NCI-H2029 treated with DMSO at 0.1 percent for 48 hours (cell line): ENCODE results near the gene CENPB.
"Not testable (repeated sequence)": the region's sequence is repeated elsewhere in the genome, so short reads cannot be mapped to it uniquely, and the experiment has no call there.

Source experiments
- DNase-seq: peaks from one replicate; lab custom pipeline; 2025; lab: John Stamatoyannopoulos, UW

CENPB gene

GRCh38 chr20:3786665-3787323 is at the start of gene CENPB:
Gene CENPB (minus strand): TSS chr20:3786740. CDS start chr20:3786483, 257 bp downstream.
- DNase-seq = peak; percentile 43

DNA sequence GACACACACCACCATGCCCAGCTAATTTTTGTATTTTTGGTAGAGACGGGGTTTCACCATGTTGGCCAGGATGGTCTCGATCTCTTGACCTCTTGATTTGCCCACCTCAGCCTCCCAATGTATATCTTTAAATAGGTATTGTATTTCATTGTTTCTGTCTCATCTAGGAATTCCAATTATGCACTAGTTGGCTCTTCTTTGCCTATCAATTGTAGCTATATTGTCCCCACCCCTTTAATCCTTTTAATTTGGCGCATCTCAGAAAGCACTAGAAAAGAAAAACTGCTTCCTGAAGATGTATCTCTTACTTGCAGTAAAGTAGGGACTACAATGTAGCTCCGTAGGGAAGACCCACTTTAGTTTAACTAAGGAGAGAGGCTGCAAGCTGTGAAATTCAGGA is 49.6 kb upstream of the CENPB start:
- no peak for DNase-seq

DNA sequence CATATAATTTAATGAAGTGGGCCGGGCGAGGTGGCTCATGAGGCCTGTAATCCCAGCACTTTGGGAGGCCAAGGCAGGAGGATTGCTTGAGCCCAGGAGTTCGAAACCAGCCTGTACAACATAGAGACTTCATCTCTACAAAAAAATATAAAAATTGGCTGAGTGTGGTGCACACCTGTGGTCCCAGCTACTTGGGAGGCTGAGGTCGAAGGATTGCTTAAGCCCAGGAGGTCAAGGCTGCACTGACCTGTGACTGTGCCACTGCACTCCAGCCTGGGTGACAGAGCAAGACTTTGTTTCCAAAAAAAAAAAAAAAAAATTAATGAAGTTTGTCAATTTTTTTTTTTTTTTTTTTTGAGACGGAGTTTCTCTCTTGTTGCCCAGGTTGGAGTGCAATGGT is 43.4 kb upstream of the CENPB start:
- DNase-seq = not testable (repeated sequence)

GRCh38 chr20:3828798-3829197 is 42.3 kb upstream of the CENPB start:
- no peak for DNase-seq

DNA sequence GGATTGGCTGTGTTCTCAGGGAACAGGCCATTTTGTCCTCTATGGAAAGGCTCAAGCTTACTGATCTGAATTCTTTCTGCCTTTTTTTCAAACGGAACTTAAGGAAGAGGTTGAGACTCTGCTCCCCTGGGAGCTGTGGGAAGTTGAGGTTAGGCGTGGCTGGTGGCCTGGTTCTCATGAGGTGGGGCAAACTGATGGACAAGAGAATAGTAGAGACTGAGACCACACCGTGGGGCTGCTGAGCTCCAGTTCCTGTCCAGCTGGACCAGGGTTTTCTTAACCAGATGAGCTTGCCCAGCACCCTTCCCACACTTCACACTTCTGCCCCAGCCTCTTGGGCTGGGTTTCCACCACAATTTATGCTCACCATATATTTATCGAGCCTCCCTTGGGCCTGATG is 39.9 kb upstream of the CENPB start:
- no peak for DNase-seq

GRCh38 chr20:3825526-3825925 is 39.0 kb upstream of the CENPB start:
- no peak for DNase-seq

DNA sequence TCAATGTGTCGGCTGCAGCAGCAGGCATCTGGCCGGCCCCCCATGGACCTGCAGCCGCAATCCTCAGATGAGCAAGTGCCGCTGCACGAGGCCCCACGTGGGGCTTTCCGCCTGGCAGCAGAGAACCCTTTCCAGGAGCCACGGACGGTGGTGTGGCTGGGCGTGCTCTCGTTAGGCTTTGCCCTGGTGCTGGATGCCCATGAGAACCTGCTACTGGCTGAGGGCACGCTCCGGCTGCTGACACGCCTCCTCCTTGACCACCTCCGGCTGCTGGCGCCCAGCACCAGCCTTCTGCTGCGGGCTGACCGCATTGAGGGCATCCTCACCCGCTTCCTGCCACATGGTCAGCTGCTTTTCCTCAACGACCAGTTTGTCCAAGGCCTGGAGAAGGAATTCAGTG is 37.3 kb upstream of the CENPB start:
- DNase-seq = no peak

DNA sequence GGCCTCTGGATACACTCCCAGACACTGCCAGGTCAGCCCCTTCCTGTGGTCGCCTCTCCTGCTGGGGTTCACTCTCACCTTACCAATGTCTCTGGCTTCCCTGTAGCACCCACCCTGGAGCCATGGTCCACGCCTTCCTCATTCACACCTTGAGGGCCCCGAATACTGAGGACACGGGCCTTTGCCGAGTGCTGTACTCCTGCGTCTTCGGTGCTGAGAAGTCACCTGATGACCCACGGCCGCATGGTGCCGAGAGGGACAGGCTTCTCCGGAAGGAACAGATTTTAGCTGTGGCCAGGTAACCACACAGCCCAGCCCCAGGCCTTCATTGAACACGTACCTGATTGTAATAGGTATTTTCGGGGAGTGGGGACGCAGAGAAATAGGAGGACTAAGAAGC is 35.5 kb upstream of the CENPB start:
- no peak for DNase-seq

GRCh38 chr20:3820901-3821727 is 34.6 kb upstream of the CENPB start:
- DNase-seq = no peak

DNA sequence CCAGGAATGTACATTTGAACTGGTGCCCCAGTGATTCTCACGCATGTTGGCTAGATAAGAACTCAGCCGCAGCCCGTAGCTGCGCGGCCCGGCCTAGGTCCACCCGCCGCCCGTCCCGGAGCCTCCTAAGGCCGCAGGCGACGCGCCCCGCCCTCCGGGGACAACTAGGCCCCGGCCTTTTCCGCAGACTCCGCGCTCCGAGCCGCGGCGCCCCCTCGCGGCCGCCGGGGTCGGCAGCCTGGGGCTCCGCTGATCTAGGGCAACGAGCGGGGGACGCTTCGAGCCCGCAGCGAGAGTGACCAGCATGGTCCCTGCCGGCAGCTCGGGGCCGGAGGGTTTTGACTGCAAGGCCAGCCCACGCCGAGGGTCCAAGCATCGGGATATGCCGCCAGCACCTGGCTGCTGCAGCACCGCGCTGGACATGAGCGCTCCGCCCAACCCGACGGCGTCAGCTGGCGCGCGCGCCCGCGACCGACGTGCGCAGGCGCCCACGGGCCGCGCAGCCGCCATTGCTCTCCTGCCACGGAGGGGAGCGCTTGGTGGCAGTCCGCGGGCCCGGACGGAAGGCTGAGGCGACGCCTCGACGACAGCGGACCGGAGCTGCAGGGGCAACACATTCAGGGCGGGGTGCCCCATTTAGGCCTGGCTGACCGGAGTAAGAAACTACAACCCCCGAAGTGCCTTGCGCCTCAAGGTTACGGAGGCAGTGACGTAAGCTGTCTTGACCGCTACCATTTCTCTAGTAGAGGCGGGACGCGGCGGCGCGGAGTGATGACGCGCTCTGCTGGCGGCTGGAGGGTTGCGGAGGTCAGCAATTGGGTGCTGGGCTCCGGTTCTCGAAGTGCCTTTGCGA is 33.7 kb upstream of the CENPB start, which contains the start of gene AP5S1:
Gene AP5S1, plus strand, starts transcription at position 500 of the 853 bp plus-strand sequence. CDS start 1,571 bp downstream, outside the sequence.
- peak; percentile 76 for DNase-seq

DNA sequence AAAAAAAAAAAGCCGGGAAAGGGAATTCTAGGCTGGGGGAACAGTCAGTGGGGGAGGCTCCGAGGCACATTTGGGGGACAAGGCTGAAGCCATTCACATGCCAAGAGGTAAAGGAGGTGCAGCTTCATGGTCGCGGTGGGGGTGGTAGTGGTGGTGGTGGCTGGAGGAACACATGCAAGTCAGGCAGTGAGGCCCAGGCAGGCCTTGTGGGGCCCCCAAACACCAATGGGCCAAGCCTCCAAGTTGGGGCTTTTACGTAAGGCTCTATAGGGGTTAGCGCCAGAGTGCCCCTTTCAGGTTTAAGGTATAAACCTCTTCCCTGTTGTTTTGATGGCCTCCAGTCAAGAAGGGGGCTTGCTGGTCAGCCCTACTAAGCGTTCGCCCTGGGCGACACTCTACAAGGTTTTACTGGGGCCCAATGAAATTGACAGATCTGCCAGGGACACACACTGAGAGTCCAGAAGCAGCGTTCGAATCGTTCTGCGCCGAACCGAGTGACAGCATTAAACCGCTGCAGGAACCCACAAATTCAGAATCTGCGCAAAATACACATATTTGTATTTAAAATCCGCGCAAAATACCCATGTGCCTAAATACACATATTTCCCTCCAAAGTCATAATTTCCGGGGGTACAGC is 33.0 kb upstream of the CENPB start:
- no peak for DNase-seq

DNA sequence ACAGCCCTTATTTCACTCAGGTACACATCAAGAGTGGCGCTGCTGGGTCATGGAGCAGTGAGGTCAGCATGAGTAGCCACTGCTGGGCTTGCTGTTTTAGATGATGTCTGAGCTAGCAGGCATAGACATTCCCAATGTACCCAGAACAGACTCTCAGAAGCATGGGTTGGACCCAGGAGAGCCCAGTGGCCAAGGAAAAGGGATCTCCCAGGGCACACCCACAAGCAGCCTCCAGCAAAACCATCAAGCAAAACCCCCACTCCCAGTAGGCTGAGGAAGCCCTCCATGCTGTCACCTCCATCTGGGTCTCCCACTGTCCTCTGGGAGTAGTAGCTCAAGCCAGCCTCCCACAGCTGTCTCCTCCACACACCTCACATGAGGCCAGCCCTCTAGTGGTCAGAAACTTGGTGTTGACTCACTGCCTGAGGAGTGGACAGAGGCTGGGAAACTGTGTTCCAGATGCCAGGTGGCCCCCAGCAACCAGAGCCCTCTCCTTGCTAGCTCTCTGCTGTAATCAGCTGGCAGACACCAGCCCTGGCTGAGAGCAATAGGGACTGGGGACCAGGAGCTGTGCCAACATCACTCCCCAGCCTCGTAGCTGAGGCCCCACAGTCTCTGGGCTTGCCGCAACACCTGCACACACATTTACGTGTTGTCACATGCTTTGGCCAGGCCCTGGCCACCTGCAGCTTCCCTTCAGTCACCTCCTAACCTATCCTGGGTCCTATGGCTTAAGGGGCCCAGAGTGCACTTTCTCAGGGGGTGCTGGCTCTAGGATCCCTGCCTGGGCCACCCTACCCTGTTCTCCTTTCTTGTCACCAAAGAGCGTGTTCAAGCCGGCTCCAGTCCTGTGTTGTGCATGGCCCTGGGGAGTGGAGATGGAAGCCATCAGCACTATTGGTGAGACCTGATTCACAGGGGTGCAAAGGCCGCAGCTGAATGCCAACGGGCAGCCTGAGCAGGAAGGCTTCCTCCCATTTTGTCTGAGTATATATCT is 31.9 kb upstream of the CENPB start:
- DNase-seq = peak; percentile 56

DNA sequence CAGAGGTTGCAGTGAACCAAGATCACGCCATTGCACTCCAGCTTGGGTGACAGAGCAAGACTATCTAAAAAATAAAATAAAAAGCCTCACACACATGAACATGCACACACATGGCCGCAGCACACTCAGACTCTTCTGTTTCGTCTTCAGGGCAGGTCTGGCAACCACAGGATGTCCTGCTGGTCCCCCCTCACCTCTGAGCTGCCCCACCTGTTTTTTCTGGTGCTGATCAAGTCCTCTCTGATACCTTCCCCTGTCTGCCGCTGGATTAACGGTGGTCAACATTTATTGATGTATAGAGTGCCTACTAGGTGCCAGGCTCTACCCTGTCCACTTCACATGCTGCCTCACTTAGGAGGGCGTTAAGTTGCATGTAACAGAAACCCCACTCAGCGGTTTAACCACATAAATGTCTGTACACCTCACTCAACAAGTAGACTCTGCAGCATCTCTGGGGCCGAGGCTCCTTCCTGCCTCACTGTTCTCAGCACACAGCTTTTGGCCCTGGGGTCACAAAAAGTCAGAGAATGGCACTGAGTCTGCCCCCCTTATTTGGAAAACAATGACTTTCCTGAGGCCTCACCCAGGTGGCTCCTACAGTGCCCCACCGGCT is 29.3 kb upstream of the CENPB start:
- DNase-seq = no peak

GRCh38 chr20:3814928-3815495 is 28.5 kb upstream of the CENPB start:
- DNase-seq = no peak

DNA sequence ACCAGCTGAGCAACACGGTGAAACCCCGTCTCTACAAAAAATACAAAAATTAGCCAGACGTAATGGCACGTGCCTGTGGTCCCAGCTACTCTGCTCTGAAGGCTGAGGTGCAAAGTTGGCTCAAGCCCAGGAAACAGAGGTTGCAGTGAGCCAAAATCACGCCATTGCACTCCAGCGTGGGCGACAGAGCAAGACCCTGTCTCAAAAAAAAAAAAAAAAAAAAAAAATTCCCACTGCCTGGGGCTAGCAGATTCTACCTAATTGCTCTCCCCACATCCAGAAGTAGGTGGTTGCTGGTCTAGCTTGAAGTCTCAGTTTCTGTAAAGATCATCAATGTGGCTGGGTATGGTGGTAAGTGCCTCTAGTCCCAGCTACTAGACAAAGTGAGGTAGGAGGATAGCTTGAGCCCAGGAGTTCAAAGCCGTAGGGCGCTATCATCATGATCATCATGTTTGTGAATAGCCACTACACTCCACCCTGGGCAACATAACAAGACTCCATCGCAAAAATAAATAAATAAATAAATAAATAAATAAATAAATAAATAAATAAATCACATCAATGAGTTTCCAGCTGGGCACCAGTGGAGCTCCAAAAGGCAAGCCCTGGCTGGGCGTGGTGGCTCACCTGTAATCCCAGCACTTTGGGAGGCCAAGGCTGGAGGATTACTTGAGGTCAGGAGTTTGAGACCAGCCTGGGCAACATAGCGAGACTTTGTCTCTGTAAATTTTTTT is 27.5 kb upstream of the CENPB start:
- no peak for DNase-seq

DNA sequence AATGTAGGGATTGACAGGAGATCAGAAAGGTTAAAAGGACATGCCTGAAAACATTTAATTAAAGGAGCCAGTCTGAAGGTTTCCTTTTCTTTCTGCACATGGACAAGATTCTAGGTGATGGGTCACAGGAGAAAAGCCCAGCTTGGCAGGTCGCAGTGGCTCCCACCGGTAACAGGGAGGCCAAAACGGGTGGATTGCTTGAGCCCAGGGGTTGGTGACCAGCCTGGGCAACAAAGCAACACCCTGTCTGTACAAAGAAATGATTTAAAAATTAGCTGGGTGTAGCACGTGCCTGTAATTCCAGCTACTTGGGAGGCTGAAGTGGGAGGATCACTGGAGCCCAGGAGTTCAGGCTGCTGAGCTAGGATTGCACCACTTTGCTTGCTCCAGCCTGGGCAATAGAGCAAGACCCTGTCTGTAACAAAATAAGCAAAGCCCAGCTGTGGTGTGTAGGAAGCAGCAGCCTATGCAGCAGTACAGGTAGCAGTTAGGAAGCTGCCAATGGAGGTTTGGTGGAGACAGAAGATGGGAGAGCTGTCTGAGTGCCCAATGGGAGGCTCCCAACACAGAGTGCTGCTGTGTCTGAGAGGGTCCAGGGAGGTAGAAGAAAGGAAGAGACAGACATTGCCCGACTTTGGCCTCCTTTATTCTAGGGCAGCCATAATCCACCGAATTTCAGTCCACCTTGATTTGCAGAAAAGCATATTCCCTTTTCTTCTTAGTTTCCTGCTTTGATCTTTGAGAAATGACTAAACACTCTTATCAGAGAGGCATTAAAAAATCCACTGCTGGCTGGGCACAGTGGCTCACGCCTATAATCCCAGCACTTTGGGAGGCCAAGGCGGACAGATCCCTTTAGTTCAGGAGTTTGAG is 26.7 kb upstream of the CENPB start:
- no peak for DNase-seq

DNA sequence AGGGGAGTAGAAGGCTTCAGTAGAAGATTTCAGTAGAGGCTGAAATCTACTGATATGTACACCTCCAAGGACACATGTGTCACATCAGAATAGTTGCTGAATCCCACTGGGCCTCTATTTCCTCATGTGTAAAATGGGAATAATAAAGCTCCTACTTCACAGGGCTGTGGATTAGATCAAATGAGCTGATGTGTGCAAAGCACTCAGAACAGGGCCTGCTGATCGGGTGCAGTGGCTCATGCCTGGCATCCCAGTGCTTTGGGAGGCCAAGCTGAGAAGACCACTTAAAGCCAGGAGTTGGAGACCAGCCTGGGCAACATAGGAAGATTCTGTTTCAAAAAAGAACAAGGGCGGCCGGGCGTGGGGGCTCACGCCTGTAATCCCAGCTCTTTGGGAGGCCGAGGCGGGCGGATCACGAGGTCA is 25.7 kb upstream of the CENPB start:
- no peak for DNase-seq
